Measurements from ENCODE around the gene ARHGAP30.

ARHGAP30 gene

DNA sequence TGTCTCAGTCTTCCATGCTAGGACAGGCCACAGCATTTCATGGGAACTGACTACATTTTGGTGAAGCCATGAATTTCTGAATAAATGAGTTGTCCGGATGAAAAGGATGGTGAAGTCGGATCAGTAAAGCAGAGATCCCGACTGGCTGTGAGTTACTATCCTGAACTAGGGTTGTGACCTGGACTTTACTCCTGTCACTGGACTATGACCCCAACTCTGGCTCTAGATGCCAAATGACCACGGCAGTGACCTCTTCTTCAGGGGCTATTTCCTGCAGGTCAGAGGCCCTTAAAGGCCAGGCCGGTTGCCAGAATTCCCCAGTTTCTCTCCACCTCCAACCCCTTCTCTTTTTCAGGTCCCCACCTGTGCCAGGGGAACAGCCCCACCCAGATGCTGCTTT, 21.4 kb upstream of the ARHGAP30 start:
- H2AFZ ChIP-seq (ENCODE audit: low read length), result no peak overlapping the region
- H3K36me3 ChIP-seq (ENCODE audit: insufficient read depth, low read length), result no peaks in the 10 kb centered on the region
- H3K9me2 ChIP-seq (ENCODE audit: low read depth, low read length), result no peaks in the 10 kb centered on the region
- H3K9ac ChIP-seq (ENCODE audit: low read length), result no peak overlapping the region
- no peaks in the 10 kb centered on the region for H3K4me1 ChIP-seq (ENCODE audit: insufficient read depth, low read length, severe bottlenecking)
- no peak overlapping the region for H3K4me3 ChIP-seq (ENCODE audit: low read depth, low read length, poor library complexity, severe bottlenecking)
- no peaks in the 10 kb centered on the region for H3K79me2 ChIP-seq (ENCODE audit: insufficient read depth, low read length)
- no peaks in the 10 kb centered on the region for H4K20me1 ChIP-seq (ENCODE audit: insufficient read depth, low read length)
- no peak overlapping the region for H3K4me2 ChIP-seq (ENCODE audit: low read length)
- no peaks in the 10 kb centered on the region for H3K9me3 ChIP-seq (ENCODE audit: low read length)
- TF ChIP-seq EZH2 (IDR thresholded peaks at IDR 0.05; ENCODE audit: borderline replicate concordance, low read length), result no peak
- no peak for TF ChIP-seq CTCF (IDR thresholded peaks at IDR 0.05; ENCODE audit: low read length)
- no peak overlapping the region for H3K27ac ChIP-seq (ENCODE audit: low read depth, low read length, poor library complexity, severe bottlenecking)
- H3K27me3 ChIP-seq (ENCODE audit: insufficient read depth, low read length), result no peaks in the 10 kb centered on the region; the same call in 1 of the 2 replicates
- no peaks in the 10 kb centered on the region for H3F3A ChIP-seq (ENCODE audit: insufficient read depth, low read length)

DNA sequence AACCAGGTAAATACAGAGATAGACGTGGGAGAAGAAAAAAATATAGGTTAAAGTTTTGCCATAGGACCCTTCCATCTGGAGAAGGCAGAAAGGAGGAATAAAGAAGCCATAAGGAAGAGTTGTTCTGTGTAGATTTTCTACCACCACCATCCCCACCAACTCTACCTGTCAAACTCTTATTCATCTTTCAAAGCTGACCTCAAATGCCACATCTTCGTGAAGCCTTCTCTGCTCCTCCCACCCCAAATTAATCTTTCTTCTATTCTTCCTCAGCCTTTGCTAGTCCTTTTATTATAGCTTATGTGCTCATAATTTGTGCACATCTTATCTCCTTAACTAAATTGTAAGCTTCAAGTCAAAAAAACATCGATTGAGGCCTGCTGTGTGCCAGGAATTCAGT, 20.9 kb upstream of the ARHGAP30 start:
- H3K27ac ChIP-seq (ENCODE audit: low read depth, low read length, poor library complexity, severe bottlenecking), result no peak overlapping the region
- H3K9me2 ChIP-seq (ENCODE audit: low read depth, low read length), result no peaks in the 10 kb centered on the region
- no peak overlapping the region for H3K4me2 ChIP-seq (ENCODE audit: low read length)
- H2AFZ ChIP-seq (ENCODE audit: low read length), result no peak overlapping the region
- H3K4me1 ChIP-seq (ENCODE audit: insufficient read depth, low read length, severe bottlenecking), result no peaks in the 10 kb centered on the region
- H3K9me3 ChIP-seq (ENCODE audit: low read length), result no peaks in the 10 kb centered on the region
- no peaks in the 10 kb centered on the region for H3K79me2 ChIP-seq (ENCODE audit: insufficient read depth, low read length)
- no peaks in the 10 kb centered on the region; the same call in 1 of the 2 replicates for H3K27me3 ChIP-seq (ENCODE audit: insufficient read depth, low read length)
- no peaks in the 10 kb centered on the region for H4K20me1 ChIP-seq (ENCODE audit: insufficient read depth, low read length)
- H3F3A ChIP-seq (ENCODE audit: insufficient read depth, low read length), result no peaks in the 10 kb centered on the region
- H3K36me3 ChIP-seq (ENCODE audit: insufficient read depth, low read length), result no peaks in the 10 kb centered on the region
- no peak overlapping the region for H3K9ac ChIP-seq (ENCODE audit: low read length)
- no peak for TF ChIP-seq EZH2 (IDR thresholded peaks at IDR 0.05; ENCODE audit: borderline replicate concordance, low read length)
- no peak for TF ChIP-seq CTCF (IDR thresholded peaks at IDR 0.05; ENCODE audit: low read length)
- H3K4me3 ChIP-seq (ENCODE audit: low read depth, low read length, poor library complexity, severe bottlenecking), result no peak overlapping the region

DNA sequence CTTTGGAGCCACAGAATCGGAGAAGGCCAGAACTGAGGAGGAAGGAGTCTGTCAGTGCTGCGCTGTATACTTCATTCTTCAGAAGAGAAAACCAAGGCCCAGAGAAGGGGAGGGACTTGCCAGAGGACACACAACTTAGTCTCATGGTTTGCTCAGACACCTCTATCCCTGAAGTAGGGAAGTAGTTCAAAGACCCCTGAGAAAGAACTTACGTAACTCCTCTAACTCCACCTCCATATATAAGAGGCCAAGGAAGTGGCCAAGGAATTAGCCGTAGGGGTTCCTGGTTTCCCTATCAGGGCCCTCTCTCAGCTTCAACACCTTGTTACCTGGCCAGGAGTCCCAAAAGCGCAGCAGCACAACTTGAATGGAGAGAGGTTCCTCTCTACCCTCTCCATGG, 20.2 kb upstream of the ARHGAP30 start:
- H3K79me2 ChIP-seq (ENCODE audit: insufficient read depth, low read length), result no peaks in the 10 kb centered on the region
- no peak overlapping the region for H2AFZ ChIP-seq (ENCODE audit: low read length)
- no peak overlapping the region for H3K27ac ChIP-seq (ENCODE audit: low read depth, low read length, poor library complexity, severe bottlenecking)
- H3F3A ChIP-seq (ENCODE audit: insufficient read depth, low read length), result no peaks in the 10 kb centered on the region
- H3K9me2 ChIP-seq (ENCODE audit: low read depth, low read length), result no peaks in the 10 kb centered on the region
- H3K4me3 ChIP-seq (ENCODE audit: low read depth, low read length, poor library complexity, severe bottlenecking), result no peak overlapping the region
- no peak overlapping the region for H3K4me2 ChIP-seq (ENCODE audit: low read length)
- H3K9me3 ChIP-seq (ENCODE audit: low read length), result no peaks in the 10 kb centered on the region
- TF ChIP-seq CTCF (IDR thresholded peaks at IDR 0.05; ENCODE audit: low read length) (no peak), EZH2 (IDR thresholded peaks at IDR 0.05; ENCODE audit: borderline replicate concordance, low read length) (no peak)
- H3K4me1 ChIP-seq (ENCODE audit: insufficient read depth, low read length, severe bottlenecking), result no peaks in the 10 kb centered on the region
- H3K9ac ChIP-seq (ENCODE audit: low read length), result no peak overlapping the region
- no peaks in the 10 kb centered on the region for H3K36me3 ChIP-seq (ENCODE audit: insufficient read depth, low read length)
- no peaks in the 10 kb centered on the region; the same call in 1 of the 2 replicates for H3K27me3 ChIP-seq (ENCODE audit: insufficient read depth, low read length)
- no peaks in the 10 kb centered on the region for H4K20me1 ChIP-seq (ENCODE audit: insufficient read depth, low read length)

Data from OCI-LY1 (cell line).